ENCODE results near the gene ATP1A1.

ATP1A1 gene

DNA sequence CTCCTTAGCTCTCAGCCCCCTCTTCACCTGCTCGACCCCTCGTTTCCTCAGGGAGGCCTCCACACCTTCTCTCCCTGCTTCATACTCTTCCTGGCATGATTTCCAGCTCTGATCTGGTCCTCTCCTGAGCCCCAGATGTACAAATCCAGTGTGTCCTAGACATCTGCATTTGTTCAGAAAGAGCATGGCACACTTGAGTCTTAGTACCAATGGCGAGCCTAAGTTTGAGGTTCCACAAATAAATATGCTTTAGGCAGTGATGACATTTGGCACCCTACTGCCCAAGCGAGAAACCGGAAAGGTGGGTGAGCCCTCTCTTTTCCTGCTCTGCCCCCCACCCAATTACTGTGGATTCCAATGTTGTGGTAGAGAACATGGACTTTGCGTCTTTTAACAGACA is 34.0 kb downstream of the ATP1A1 start:
- ChIA-PET POLR2A (interaction anchor here (1.3 to 1.7 kb wide), 2 partner anchors 10 to 12 kb away, joined by 4 to 5 read pairs; no protein-coding TSS in a partner anchor), CTCF (interaction anchor here (1.5 kb wide), 1 partner anchor 78 kb away, joined by 3 read pairs; no protein-coding TSS in a partner anchor)
- TF ChIP-seq ZNF384 (IDR thresholded peaks at IDR 0.05), result no peak
- no peak for DNase-seq (ENCODE audit: extremely low spot score)

DNA sequence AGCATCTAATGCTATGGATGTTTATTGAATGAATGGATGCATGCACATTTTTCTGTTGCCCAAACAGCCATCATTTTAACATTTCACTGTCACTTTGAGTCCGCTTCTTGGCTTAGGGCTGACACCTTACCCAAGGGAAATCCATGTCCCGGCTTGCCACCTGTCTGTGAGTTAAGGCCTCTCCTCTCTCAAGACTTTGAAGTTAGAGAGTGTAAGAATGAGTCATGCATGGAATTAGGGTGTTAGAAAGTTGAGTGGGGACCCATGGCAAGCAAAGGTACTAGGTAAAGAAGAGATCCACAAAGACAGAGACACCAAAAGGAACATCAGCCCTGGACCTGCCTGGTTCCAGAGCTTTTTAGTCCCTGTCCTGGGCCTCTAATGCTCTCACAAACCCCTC is 35.1 kb downstream of the ATP1A1 start:
- ChIA-PET POLR2A (interaction anchor here (1.5 kb wide), 1 partner anchor 10 kb away, joined by 6 read pairs; no protein-coding TSS in a partner anchor), CTCF (no interaction called here)
- TF ChIP-seq FOXM1 (IDR thresholded peaks at IDR 0.05; ENCODE audit: borderline replicate concordance) (no peak), BHLHE40 (IDR thresholded peaks at IDR 0.05; ENCODE audit: borderline replicate concordance) (no peak), FOXA1 (IDR thresholded peaks at IDR 0.05) (no peak), SUZ12 (IDR thresholded peaks at IDR 0.05) (no peak), FOXK2 (IDR thresholded peaks at IDR 0.05) (no peak), PKNOX1 (IDR thresholded peaks at IDR 0.05) (no peak), NFRKB (IDR thresholded peaks at IDR 0.05) (no peak), LEF1 (IDR thresholded peaks at IDR 0.05; ENCODE audit: borderline replicate concordance) (no peak), SP1 (IDR thresholded peaks at IDR 0.05) (no peak), ZNF384 (IDR thresholded peaks at IDR 0.05) (no peak)
- DNase-seq (ENCODE audit: extremely low spot score), result no peak

GRCh38 chr1:116408803-116409720 is 36.0 kb downstream of the ATP1A1 start:
- POLR2A ChIA-PET, result interaction anchor here (1.5 kb wide), 1 partner anchor 9 kb away, joined by 6 read pairs; no protein-coding TSS in a partner anchor
- no peak for DNase-seq (ENCODE audit: extremely low spot score)
- CTCF ChIA-PET, result interaction anchor here (0.5 kb wide), 1 partner anchor 22 kb away, joined by 3 read pairs; no protein-coding TSS in a partner anchor
- TF ChIP-seq LEF1 (IDR thresholded peaks at IDR 0.05; ENCODE audit: borderline replicate concordance) (no peak), ARNT (IDR thresholded peaks at IDR 0.05) (no peak), L3MBTL2 (conservative IDR thresholded peaks at IDR 0.05) (no peak), BHLHE40 (IDR thresholded peaks at IDR 0.05; ENCODE audit: borderline replicate concordance) (no peak), ZNF384 (IDR thresholded peaks at IDR 0.05) (no peak), FOXA1 (IDR thresholded peaks at IDR 0.05) (no peak), FOXM1 (IDR thresholded peaks at IDR 0.05; ENCODE audit: borderline replicate concordance) (no peak), FOXK2 (IDR thresholded peaks at IDR 0.05) (no peak), HDGF (IDR thresholded peaks at IDR 0.05; ENCODE audit: borderline replicate concordance) (no peak), NFRKB (IDR thresholded peaks at IDR 0.05) (no peak), SP1 (IDR thresholded peaks at IDR 0.05) (no peak), PKNOX1 (IDR thresholded peaks at IDR 0.05) (no peak), ELF4 (IDR thresholded peaks at IDR 0.05) (no peak), CTBP1 (IDR thresholded peaks at IDR 0.05; ENCODE audit: borderline replicate concordance) (no peak), TARDBP (IDR thresholded peaks at IDR 0.05) (no peak), SUZ12 (IDR thresholded peaks at IDR 0.05) (no peak)

DNA sequence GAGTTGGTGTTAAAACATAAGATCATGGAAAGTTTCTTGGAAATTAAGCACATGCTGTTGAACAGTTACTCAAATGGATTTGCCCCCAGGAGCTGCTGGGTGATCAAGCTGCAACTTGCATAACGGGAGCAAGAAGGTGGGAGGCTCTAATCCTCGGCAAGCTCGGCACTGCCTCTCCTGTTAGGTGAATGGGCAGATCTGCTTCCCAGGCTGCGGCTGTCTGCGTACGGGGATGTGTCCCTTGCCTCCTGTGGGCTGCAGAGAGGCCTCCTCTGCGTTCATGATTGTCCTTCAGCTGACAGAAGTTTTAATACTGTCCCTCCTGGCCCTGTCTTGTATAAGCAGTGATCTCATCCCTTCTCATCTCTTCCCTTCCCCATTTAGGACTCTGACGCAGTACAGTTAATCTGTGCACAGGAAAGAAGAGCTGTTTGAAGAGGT is 36.7 kb downstream of the ATP1A1 start:
- no peak for DNase-seq (ENCODE audit: extremely low spot score)
- POLR2A ChIA-PET, result interaction anchor here (0.5 to 1.2 kb wide), 2 partner anchors 9 to 85 kb away, joined by 3 to 5 read pairs; no protein-coding TSS in a partner anchor
- no peak for TF ChIP-seq L3MBTL2 (conservative IDR thresholded peaks at IDR 0.05)
- TF ChIP-seq ZNF384 (IDR thresholded peaks at IDR 0.05), result no peak
- no peak for TF ChIP-seq HDGF (IDR thresholded peaks at IDR 0.05; ENCODE audit: borderline replicate concordance)
- TF ChIP-seq ELF4 (IDR thresholded peaks at IDR 0.05), result no peak
- TF ChIP-seq LEF1 (IDR thresholded peaks at IDR 0.05; ENCODE audit: borderline replicate concordance), result no peak
- TF ChIP-seq BHLHE40 (IDR thresholded peaks at IDR 0.05; ENCODE audit: borderline replicate concordance), result no peak
- no peak for TF ChIP-seq SP1 (IDR thresholded peaks at IDR 0.05)
- TF ChIP-seq ARNT (IDR thresholded peaks at IDR 0.05), result no peak
- TF ChIP-seq NFRKB (IDR thresholded peaks at IDR 0.05), result no peak
- no peak for TF ChIP-seq TARDBP (IDR thresholded peaks at IDR 0.05)
- no peak for TF ChIP-seq PKNOX1 (IDR thresholded peaks at IDR 0.05)
- TF ChIP-seq FOXA1 (IDR thresholded peaks at IDR 0.05), result no peak
- TF ChIP-seq SUZ12 (IDR thresholded peaks at IDR 0.05), result no peak
- no peak for TF ChIP-seq FOXM1 (IDR thresholded peaks at IDR 0.05; ENCODE audit: borderline replicate concordance)
- TF ChIP-seq FOXK2 (IDR thresholded peaks at IDR 0.05), result no peak
- TF ChIP-seq CTBP1 (IDR thresholded peaks at IDR 0.05; ENCODE audit: borderline replicate concordance), result no peak
- CTCF ChIA-PET, result interaction anchor here (0.5 to 1.6 kb wide), 3 partner anchors 21 to 271 kb away, joined by 3 to 8 read pairs (median 3); no protein-coding TSS in a partner anchor

GRCh38 chr1:116411784-116412479 is 38.9 kb downstream of the ATP1A1 start:
- TF ChIP-seq NFRKB (IDR thresholded peaks at IDR 0.05) (no peak), ELF4 (IDR thresholded peaks at IDR 0.05) (no peak), CTBP1 (IDR thresholded peaks at IDR 0.05; ENCODE audit: borderline replicate concordance) (no peak), FOXK2 (IDR thresholded peaks at IDR 0.05) (no peak), LEF1 (IDR thresholded peaks at IDR 0.05; ENCODE audit: borderline replicate concordance) (no peak), HDGF (IDR thresholded peaks at IDR 0.05; ENCODE audit: borderline replicate concordance) (no peak), SUZ12 (IDR thresholded peaks at IDR 0.05) (no peak), SP1 (IDR thresholded peaks at IDR 0.05) (no peak), ARNT (IDR thresholded peaks at IDR 0.05) (no peak), TARDBP (IDR thresholded peaks at IDR 0.05) (no peak), ZNF384 (IDR thresholded peaks at IDR 0.05) (no peak), L3MBTL2 (conservative IDR thresholded peaks at IDR 0.05) (no peak), FOXM1 (IDR thresholded peaks at IDR 0.05; ENCODE audit: borderline replicate concordance) (no peak), BHLHE40 (IDR thresholded peaks at IDR 0.05; ENCODE audit: borderline replicate concordance) (no peak), FOXA1 (IDR thresholded peaks at IDR 0.05) (no peak)
- ChIA-PET POLR2A (no interaction called here), CTCF (no interaction called here)
- DNase-seq (ENCODE audit: extremely low spot score), result no peak
